NCI-H1105 treated with DMSO at 0.1 percent for 48 hours (cell line): ENCODE results near the gene DCK.
A peak's percentile ranks its signal among the peaks of the same experiment; 100 is the strongest.
"Not testable (repeated sequence)": the region's sequence is repeated elsewhere in the genome, so short reads cannot be mapped to it uniquely, and the experiment has no call there.

Experiments
- DNase-seq: peaks from one replicate; lab custom pipeline; 2025; lab: John Stamatoyannopoulos, UW

The DCK gene

DNA sequence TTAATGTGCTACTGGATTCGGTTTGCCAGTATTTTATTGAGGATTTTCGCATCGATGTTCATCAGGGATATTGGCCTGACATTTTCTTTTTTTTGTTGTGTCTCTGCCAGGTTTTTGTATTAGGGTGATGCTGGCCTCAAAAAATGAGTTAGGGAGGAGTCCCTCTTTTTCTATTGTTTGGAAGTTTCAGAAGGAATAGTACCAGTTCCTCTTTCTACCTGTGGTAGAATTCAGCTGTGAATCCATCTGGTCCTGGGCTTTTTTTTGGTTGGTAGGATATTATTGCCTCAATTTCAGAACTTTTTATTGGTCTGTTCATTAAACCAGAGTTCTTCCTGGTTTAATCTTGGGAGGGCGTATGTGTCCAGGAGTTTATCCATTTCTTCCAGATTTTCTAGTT is 7.9 kb downstream of the DCK start:
- not testable (repeated sequence) for DNase-seq

DNA sequence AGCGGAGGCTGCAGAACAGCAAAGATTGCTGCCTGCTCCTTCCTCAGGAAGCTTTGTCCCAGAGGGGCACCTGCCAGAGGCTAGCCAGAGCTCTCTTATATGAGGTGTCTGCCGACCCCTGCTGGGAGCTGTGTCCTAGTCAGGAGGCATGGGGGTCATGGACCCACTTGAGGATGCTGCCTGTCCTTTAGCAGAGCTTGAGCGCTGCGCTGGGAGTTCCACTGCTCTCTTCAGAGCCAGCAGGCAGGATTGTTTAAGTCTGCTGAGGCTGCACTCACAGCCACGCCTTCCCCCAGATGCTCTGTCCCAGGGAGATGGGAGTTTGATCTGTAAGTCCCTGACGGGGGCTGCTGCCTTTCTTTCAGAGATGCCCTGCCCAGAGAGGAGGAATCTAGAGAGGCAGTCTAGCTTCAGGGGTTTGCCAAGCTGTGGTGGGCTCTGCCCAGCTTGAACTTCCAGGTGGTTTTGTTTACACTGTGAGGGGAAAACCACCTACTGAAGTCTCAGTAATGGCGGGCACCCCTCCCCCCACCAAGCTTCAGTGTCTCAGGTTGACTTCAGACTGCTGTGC is 10.9 kb downstream of the DCK start:
- DNase-seq, result no peak

DNA sequence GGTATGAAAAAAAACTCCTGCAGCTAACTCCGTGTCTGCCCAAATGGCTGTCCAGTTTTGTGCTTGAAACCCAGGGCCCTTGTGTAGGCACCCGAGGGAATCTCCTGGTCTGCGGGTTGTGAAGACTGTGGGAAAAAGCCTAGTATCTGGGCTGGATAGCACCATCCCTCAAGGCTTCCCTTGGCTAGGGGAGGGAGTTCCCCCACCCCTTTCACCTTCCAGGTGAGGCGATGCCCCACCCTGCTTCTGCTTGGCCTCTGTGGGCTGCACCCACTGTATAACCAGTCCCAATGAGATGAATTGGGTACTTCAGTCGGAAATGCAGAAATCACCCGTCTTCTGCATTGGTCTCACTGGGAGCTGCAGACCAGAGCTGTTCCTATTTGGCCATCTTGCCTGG is 11.6 kb downstream of the DCK start:
- not testable (repeated sequence) for DNase-seq

DNA sequence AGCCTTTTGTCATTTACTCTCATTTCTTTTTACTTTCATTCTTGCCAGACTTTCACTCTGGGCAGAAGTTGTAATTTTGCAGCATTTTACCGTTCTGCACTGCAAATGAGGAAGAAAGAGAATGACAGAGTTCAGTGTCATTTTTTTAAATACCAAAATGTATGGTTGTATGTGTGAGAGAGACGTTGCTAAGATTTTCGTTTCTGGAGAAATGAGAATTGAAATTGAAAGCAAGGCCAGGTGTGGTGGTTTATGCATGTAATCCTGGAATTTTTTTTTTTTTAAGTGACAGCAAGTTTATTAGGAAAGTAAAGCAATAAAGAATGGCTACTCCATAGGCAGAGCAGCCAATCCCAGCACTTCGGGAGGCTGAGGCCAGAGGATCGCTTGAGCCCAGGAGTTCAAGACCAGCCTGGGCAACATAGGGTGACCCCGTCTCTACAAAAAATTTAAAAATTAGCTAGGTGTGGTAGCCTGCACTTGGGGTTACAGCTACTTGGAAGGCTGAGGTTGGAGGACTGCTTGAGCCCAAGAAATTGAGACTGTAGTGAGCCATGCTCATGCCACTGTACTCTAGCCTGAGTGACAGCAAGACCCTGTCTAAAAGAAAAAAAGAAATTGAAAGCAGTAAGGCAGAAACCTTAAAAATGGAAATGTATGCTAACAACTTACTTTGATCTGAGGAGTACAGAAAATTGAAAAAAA is 12.9 kb downstream of the DCK start:
- DNase-seq, result no peak

DNA sequence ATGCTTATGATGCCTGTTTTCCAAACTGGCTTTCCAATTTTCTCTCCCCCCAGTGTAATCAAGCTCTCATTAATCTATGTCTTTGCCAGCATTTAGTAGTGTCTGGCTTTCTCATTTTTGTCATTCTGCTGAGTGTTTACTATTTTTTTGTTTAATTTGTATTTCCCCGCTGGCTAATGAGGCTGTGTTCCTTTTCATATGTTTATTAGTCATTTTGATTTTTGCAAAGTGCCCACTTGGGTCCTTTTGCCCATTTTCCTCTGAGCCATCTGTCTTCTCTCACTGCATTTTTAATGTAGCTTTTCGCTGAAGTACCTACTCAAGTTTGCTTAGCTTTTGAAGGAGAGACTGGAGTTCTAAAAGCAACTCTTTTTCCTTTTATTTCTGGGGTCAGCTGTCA is 14.7 kb downstream of the DCK start:
- DNase-seq, result peak; percentile 35

DNA sequence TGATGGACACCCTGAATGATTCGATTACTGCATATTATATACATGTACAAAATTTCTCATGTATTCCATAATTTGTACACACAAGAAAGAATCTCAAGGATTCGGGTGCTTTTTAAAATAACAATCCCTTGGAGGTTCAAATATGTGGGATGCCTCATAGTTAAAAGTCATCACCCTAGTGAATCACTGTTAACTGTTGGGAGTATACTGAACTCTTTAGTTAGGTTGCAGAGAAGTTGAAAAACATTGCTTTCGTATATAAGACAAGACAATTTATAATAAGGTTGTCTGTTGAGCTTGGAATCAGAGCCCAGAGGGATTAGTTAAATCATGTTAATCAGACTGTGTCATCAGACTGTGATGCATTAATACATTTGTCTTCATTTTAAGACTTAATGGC is 15.6 kb downstream of the DCK start:
- no peak for DNase-seq

DNA sequence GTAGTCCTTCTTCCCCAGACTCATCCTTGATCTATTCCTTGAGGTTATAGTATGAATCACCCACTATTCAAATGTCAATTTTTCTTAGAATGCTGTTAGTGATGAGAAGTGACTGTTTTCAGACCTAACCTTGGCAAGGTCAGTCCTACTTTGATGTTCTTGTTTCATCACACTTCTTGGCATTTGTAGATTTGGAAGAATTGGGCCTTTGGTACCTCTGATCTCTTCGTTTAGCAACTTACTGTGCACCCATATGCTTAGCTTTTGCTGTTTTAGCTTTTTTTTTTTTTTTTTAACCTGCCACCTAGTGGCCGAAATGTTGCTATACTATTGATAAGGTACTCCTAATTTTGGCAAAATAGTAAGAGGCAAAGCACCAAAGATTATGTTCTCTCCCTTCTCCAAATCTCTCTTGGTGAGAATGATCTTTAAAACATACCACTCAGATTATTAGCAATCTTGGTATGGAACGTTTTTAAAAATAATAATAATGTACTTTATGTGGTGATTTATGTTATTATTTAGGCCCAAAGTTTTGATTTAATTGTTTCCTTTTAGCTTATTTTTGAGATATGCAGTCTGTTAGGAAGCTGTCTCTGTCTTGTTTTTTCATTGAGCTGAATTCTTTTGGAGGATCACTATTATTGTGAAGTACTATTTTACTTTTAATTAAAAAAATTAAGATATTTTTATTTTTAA is 16.6 kb downstream of the DCK start:
- peak; percentile 10 for DNase-seq

DNA sequence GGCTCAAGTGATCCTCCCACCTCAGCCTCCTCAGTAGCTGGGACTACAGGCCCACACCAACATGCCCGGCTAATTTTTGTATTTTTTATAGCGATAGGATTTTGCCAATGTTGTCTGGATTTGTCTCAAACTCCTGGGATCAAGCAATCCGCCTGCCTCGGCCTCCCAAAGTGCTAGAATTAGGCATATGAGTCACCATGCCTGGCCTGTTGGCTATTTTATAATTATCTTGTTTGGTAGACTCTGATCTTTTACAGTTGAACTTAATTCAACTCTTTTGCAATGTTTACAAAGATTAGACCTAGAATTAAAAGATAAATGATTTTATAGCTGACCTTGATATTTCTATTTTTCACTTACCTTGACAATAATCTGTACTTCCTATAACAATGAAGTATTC is 18.0 kb downstream of the DCK start:
- no peak for DNase-seq

DNA sequence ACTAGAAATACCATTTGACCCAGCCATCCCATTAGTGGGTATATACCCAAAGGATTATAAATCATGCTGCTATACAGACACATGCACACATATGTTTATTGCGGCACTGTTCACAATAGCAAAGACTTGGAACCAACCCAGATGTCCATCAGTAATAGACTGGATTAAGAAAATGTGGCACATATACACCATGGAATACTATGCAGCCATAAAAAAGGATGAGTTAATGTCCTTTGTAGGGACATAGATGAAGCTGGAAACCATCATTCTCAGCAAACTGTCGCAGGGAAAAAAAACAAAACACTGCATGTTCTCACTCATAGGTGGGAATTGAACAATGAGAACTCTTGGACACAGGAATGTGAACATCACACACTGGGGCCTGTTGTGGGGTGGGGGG is 23.9 kb downstream of the DCK start:
- DNase-seq, result not testable (repeated sequence)

DNA sequence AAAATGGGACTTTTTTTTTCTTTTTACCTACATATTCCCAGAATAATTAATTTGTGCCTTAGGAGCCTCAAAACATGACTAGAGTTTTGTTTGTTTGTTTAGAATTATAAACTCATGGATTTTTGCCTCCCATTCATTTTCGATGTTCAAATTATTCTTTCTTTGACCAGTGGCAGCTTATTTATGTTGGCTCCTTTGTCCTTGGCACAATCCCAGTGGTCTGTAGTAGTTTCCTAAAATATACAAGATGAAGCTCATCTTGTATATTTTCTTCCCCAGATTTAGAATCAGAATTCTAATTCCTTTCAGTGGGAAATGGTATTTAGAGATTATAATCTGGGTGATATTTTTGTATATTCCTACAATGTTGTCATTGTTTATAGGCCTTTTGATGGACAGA is 27.2 kb downstream of the DCK start:
- DNase-seq, result no peak

DNA sequence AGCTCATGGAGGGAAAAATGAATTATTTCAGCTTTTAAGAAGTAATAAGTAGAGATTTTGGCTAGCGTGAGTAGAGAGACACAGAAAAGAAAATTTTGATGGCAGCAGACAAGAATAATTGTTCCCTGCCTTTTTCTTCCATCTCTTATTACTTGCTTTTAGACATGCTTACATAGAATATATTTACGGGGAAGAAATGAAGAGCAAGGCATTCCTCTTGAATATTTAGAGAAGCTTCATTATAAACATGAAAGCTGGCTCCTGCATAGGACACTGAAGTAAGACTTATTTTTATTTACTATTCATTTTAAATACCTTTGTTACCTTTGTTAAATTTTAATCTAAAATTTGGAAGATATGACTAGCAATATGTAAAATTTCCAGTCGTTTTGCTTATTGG is 32.2 kb downstream of the DCK start:
- no peak for DNase-seq

DNA sequence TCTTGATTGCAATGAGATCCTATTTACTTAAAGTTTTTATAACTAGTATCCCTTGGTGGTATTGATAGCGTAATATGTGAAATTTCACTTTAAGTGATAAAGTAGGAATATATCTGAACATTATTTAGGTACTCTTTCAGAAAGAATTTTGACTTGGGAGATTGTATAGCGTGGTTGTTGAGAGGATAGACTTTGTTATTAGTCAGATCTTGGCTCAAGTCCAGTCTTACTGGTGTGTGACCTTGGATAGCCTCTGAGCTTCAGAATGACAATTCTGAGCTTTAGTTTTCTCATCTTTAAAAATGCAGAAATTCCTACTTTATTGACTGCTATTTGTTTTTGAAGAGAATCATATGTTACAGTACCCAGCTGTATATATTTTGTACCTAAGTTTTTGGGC is 32.6 kb downstream of the DCK start:
- no peak for DNase-seq

DNA sequence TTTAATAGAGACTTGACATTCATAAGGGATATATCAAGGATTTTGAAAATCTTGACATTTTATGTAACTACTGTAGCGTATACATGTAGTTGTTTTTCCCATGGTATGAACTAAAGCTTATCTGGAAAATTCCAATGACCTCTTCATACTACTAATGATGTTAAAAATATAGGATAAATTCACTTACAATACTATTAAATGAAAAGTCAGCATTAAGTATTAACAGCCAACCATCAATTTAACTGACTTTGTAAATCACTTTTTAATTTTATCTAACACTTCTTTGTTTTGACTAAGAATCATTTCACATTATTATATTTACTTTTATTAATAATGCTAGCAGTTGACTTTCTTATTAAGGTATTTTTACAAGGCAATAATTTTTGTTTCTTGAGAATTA is 34.2 kb downstream of the DCK start:
- no peak for DNase-seq

DNA sequence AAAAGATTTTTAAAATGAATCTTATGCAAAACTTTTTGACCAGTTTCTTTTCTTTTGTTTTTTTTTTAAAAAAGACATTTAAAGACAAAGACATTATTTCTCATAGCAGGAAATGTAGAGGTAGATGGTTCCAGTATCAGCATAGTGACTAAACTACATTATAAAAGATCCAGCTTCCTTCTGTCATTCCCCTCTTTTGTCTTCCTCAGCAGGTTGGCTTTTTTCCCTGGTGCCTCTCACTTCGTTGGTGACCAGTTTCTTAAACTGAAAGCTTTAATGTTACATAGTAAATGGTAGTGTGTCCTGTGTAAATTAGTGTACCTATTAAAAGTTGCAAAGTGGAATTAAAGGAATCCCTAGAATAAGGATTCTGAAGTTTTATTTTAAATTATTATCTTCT is 36.1 kb downstream of the DCK start:
- DNase-seq, result no peak

DNA sequence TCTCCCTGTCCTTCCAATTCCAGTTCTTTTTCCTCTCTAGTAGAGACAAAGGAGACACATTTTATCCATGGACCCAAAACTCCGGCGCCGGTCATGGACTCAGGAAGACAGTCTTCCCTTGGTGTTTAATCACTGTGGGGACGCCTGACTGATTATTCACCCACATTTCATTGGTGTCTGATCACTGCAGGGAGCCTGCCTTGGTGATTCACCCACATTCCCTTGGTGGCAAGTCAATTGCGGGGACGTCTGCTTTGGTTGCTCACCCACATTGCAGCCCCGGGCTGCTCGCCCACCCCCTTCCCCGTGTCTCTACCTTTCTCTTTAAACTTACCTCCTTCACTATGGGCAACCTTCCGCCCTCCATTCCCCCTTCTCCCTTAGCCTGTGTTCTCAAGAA is 38.7 kb downstream of the DCK start:
- not testable (repeated sequence) for DNase-seq

DNA sequence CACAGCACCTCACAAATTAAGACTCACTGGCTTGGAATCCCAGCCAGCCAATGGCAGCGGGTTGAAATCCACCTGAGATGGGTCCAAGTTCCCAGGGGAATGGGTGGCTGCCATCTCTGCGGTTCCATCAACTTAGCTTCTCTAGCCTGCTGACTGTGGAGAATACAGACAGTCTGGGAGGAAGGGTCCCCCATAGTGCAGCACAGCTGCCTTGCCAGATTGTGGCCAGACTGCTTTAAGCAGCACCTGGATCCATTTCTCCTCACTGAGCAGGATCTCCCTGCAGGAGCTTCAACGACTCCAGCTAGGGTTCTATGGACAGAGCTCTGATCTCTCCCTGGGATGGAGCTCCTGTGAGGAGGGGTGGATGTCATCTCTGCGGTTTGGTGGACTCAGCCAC is 51.8 kb downstream of the DCK start:
- DNase-seq, result no peak

DNA sequence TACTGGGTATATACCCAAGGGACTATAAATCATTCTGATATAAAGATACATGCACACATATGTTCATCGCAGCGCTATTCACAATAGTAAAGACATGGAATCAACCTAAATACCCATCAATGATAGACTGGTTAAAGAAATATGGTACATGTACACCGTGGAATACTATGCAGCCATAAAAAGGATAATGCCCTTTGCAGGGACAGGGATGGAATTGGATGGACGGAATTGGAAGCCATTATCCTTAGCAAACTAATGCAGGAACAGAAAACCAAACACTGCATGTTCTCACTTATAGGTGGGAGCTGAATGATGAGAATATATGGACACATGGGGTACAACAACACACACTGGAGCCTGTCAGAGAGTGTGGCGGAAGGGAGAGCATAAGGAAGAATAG is 55.9 kb downstream of the DCK start:
- no peak for DNase-seq

DNA sequence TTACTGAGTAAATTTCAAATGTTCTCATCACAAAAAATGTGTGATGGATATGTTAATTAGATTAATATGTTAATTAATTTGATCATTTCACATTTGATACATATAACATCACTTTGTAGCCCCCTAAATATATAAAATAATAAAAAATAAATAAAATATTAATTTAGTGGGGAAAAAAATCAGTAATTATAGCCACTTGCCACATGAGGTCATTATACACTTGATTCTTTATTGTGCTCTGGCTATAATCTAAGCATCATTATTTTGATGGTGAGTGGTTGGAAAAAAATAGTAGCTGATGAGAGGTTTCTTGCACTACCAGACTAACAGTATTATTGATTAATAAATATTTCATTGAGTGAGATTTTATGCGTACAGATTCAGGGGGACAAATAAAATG is 57.4 kb downstream of the DCK start:
- DNase-seq, result peak; percentile 4

DNA sequence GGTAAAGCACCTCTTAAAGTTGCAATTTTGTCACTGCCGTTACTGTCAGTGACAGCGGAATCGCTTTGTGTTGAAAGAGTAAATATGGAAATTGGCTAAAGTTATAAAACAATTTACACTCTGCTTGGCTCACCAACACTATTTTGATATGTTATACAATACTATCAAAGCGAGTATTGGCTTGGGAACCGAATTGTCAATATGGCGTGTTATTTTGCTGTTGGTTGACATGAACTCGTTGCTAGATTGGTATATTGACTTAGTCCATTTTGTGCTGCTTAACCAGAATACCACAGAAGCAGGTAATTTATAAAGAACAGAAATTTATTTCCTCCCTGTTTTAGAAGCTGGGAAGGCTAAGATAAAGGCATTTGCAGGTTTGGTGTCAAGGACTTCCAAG is 58.6 kb downstream of the DCK start:
- no peak for DNase-seq

DNA sequence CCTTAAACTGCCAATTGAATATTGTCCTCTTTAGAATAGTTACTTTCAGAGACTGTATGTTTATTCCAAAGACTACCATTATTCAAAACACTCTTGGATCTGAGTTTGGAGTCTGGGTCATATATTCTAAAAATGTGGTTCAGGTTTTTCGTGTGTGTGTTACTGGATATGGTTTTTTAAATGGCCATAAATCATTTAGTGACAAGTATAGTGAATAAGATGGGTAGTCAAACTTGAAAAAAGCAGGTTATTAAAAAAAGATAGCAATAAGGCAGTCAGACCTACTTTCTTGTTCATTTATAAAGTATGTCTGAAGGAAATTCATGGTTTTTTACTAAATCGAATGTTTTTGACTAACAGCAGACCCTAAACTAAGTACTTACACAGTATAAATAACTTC is 59.3 kb downstream of the DCK start:
- no peak for DNase-seq

DNA sequence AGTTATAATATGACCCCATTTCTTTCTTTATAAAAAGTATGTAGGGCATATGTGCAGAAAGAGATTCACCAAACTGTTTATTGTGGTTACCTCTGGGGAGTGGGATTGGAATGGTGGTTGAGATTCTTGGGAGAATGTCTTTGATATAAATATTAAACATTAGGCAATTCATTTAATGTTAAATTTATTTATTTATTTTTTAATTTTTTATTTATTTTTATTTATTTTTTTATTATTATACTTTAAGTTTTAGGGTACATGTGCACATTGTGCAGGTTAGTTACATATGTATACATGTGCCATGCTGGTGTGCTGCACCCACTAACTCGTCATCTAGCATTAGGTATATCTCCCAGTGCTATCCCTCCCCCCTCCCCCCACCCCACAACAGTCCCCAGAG is 60.2 kb downstream of the DCK start:
- DNase-seq, result not testable (repeated sequence)

DNA sequence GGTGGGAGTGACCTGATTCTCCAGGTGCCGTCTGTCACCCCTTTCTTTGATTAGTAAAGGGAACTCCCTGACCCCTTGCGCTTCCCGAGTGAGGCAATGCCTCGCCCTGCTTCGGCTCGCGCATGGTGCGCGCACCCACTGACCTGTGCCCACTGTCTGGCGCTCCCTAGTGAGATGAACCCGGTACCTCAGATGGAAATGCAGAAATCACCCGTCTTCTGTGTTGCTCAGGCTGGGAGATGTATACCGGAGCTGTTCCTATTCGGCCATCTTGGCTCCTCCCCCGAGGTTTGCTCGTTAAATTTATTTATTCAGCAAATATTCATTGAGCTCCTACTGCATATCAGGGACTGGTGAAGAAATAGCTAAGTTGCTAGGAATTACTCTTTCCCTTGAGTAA is 66.1 kb downstream of the DCK start:
- peak; percentile 30 for DNase-seq

DNA sequence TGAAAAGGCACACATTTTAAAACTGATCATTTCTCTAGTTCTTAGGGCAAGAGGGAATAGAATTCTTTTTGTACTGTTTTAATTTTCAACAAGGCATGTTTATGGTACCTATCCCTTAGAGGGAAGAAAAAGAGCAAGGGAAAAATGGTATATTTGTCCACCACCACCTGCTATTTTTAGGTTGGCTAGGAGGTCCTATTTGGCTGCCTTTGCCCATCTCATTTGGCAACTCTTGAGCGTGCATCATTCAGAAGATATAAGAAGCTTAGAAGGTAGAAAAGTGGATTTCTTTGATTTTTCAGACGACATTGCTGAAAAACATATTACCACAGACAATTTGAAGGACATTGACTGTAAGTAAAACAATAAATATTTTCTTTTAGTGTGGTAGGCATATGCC is 69.0 kb downstream of the DCK start:
- no peak for DNase-seq

DNA sequence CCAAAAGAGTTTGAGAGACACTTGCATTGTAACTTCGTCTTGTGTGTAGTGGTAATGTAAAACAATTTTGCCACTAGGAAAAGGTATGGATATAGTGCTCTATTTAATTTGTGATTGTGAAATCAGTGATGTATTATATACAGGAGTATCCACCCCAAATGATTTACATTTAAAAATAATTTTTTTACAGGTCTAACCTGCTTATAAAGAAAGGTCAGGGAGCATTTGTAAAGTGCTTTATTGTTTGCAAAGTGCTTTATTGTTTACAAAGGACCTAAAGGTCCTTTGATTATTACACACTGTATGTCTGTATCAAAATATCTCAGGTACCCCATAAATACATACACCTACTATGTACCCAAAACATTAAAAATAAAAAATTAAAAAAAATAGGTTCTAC is 70.3 kb downstream of the DCK start:
- no peak for DNase-seq
